HepG2 (cell line): ENCODE measurements around the gene SALL4. TPM values are rescaled to one million over a fixed set of nuclear protein-coding genes. Genes with fewer than 3 reads are reported as not detected.

Source experiments
- ASH2L ChIP-seq: fragments of 300-600, 200-600 bp; sonication (generic); IDR thresholded peaks from 2 replicates; pipeline ENCODE4 v1.7.0; 2017; ENCODE audit warnings: low read depth, mild to moderate bottlenecking, moderate library complexity, mixed read lengths, low read length; ENCODE audit not compliant: insufficient read length
- ATF7 ChIP-seq, 2 experiments: fragments of 450-650 bp in 1 of 2; sonication (generic) in 1 of 2; formaldehyde crosslinking in 1 of 2; IDR thresholded peaks; 2 replicates each; pipeline versions ENCODE4 v1.4.0 to v1.6.1; 2016 to 2020; ENCODE audit warnings: antibody characterized with exemption in 1 of 2, mild to moderate bottlenecking in 1 of 2, missing genetic modification reagents in 1 of 2
- CBFB ChIP-seq: sonication (generic); formaldehyde crosslinking; IDR thresholded peaks from 2 replicates; pipeline ENCODE4 v1.4.0; 2020; ENCODE audit warnings: missing genetic modification reagents
- CCAR2 ChIP-seq: fragments of 200-400 bp; formaldehyde crosslinking; optimal IDR thresholded peaks from 2 replicates; pipeline ENCODE3; 2018; ENCODE audit warnings: low read depth, mild to moderate bottlenecking, low read length, moderate library complexity
- ELF3 ChIP-seq: IDR thresholded peaks from 2 replicates; pipeline ENCODE4 v1.6.1; 2016; ENCODE audit warnings: missing genetic modification reagents, missing compliant biosample characterization
- EZH2 ChIP-seq: conservative IDR thresholded peaks from 2 replicates; pipeline ENCODE4 v1.6.1; 2012; ENCODE audit warnings: mild to moderate bottlenecking, low read depth, low read length, moderate library complexity
- KLF11 ChIP-seq: IDR thresholded peaks from 2 replicates; pipeline ENCODE4 v1.6.1; 2016; ENCODE audit warnings: missing compliant biosample characterization
- KMT2A ChIP-seq: sonication (generic); formaldehyde crosslinking; IDR thresholded peaks from 2 replicates; pipeline ENCODE4 v1.4.0; 2020; ENCODE audit warnings: missing genetic modification reagents
- MAFK ChIP-seq, 2 experiments: IDR thresholded peaks in 1 of 2; conservative IDR thresholded peaks in 1 of 2; 2 replicates each; pipeline ENCODE4 v1.6.1; 2011; ENCODE audit warnings: improper control_type of control experiment in 2 of 2, low read length in 2 of 2
- PHF21A ChIP-seq: sonication (generic); formaldehyde crosslinking; IDR thresholded peaks from 2 replicates; pipeline ENCODE4 v1.5.0; 2020; ENCODE audit warnings: mild to moderate bottlenecking, missing genetic modification reagents
- YEATS2 ChIP-seq: sonication (generic); formaldehyde crosslinking; IDR thresholded peaks from 2 replicates; pipeline ENCODE4 v1.4.0; 2020; ENCODE audit warnings: missing genetic modification reagents, borderline replicate concordance
- ZNF34 ChIP-seq: sonication (generic); formaldehyde crosslinking; IDR thresholded peaks from 2 replicates; pipeline ENCODE4 v1.4.0; 2020; ENCODE audit warnings: mild to moderate bottlenecking, missing genetic modification reagents, borderline replicate concordance
- ZNF720 ChIP-seq: sonication (generic); formaldehyde crosslinking; IDR thresholded peaks from 2 replicates; pipeline ENCODE4 v1.4.0; 2020; ENCODE audit warnings: missing genetic modification reagents
- ZNF883 ChIP-seq: sonication (generic); formaldehyde crosslinking; IDR thresholded peaks from 2 replicates; pipeline ENCODE4 v1.5.1; 2020; ENCODE audit warnings: mild to moderate bottlenecking, missing genetic modification reagents; ENCODE audit errors: not compliant biosample characterization
- polyA plus RNA-seq, 8 experiments: library from polyadenylated mRNA; depleted of rRNA in 3 of 8; stranded (reverse) in 7 of 8; unstranded in 1 of 8; fragments of >200 nt; fragmentation: Illumina TruSeq in 4 of 8; extraction: Trizol in 4 of 8; gene quantifications; 2 replicates each; pipeline versions ENCODE4 v1.2.1 to v1.2.3, GENCODE V29; 2011 to 2016; ENCODE audit warnings: low read depth in 4 of 8, missing spikeins in 1 of 8, mixed read lengths in 1 of 8; ENCODE audit not compliant: insufficient read depth in 1 of 8
- total RNA-seq, 5 experiments: library from RNA; depleted of rRNA; stranded (reverse); fragments of >200 nt; fragmentation: Illumina TruSeq; extraction: Trizol; gene quantifications; 2 replicates each; pipeline ENCODE4 v1.2.3, GENCODE V29; 2016; ENCODE audit warnings: low read depth in 1 of 5
- TF ChIP-seq, protein P1 (sequence below): sonication (generic); formaldehyde crosslinking; IDR thresholded peaks from 2 replicates; pipeline ENCODE4 v1.8.1; 2022; ENCODE audit warnings: low read depth, mild to moderate bottlenecking, missing genetic modification reagents
- TF ChIP-seq, protein P2 (sequence below): sonication (generic); formaldehyde crosslinking; IDR thresholded peaks from 2 replicates; pipeline ENCODE4 v1.4.0; 2020; ENCODE audit warnings: mild to moderate bottlenecking, missing genetic modification reagents
- TF ChIP-seq, protein P3 (sequence below): IDR thresholded peaks from 2 replicates; pipeline ENCODE4 v1.6.1; 2016; ENCODE audit warnings: missing compliant biosample characterization, missing genetic modification reagents, borderline replicate concordance
- TF ChIP-seq, protein P4 (sequence below): sonication (generic); formaldehyde crosslinking; IDR thresholded peaks from 2 replicates; pipeline ENCODE4 v1.8.1; 2023; ENCODE audit warnings: mild to moderate bottlenecking, inconsistent platforms, moderate library complexity, missing genetic modification reagents, borderline replicate concordance
- TF ChIP-seq, protein P5 (sequence below): sonication (generic); formaldehyde crosslinking; IDR thresholded peaks from 2 replicates; pipeline ENCODE4 v1.4.0; 2020; ENCODE audit warnings: mild to moderate bottlenecking, missing genetic modification reagents, borderline replicate concordance
- TF ChIP-seq, protein P6 (sequence below): sonication (generic); formaldehyde crosslinking; IDR thresholded peaks from 2 replicates; pipeline ENCODE4 v1.5.0; 2020; ENCODE audit warnings: mild to moderate bottlenecking, missing genetic modification reagents, moderate library complexity

SALL4 gene
- total and polyA plus RNA-seq, 2 of the 13 experiments (the other 11 are each of a cell fraction or from before 2014, with no cell fraction given): 0.33 to 1.8 TPM

DNA sequence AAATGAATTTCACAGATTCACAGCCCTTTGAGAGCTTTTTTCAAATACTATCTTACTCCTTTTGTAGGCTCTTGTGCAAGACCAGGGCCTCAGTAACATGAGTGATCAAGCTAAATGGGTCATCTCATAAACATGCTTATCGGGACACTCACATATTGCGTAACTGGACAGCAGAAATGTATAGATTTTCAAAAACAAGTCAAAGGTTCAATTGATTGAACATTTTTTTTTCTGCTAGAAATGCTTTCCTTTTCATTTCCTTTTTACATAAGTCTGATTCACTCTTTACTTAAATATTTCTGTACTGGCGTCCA lies 8.7 kb upstream of the SALL4 start (continued):
- TF ChIP-seq PHF21A (CRISPR knock-in tag) (peak; percentile 90), ATF7 (IDR thresholded peaks at IDR 0.05) (0 out of 2 replicates have a peak, but pooled peaks have one; percentile 17), ATF7 (CRISPR knock-in tag; IDR thresholded peaks at IDR 0.05) (no peak), KMT2A (CRISPR knock-in tag) (0 out of 2 replicates have a peak, but pooled peaks have one; percentile 36), ELF3 (peak; percentile 93), EZH2 (no peak), CBFB (CRISPR knock-in tag) (no peak), ZNF883 (CRISPR knock-in tag) (no peak), YEATS2 (CRISPR knock-in tag) (0 out of 2 replicates have a peak, but pooled peaks have one; percentile 30), ZNF34 (CRISPR knock-in tag) (no peak), MAFK (conservative IDR thresholded peaks at IDR 0.05 in 1 of 2, IDR thresholded peaks at IDR 0.05 in 1 of 2; ENCODE audit: low read length in 2 of 2) (no peak), KLF11 (no peak), CCAR2 (no peak), ASH2L (peak; percentile 53), ZNF720 (CRISPR knock-in tag) (no peak)
- TF ChIP-seq, protein P1, sequence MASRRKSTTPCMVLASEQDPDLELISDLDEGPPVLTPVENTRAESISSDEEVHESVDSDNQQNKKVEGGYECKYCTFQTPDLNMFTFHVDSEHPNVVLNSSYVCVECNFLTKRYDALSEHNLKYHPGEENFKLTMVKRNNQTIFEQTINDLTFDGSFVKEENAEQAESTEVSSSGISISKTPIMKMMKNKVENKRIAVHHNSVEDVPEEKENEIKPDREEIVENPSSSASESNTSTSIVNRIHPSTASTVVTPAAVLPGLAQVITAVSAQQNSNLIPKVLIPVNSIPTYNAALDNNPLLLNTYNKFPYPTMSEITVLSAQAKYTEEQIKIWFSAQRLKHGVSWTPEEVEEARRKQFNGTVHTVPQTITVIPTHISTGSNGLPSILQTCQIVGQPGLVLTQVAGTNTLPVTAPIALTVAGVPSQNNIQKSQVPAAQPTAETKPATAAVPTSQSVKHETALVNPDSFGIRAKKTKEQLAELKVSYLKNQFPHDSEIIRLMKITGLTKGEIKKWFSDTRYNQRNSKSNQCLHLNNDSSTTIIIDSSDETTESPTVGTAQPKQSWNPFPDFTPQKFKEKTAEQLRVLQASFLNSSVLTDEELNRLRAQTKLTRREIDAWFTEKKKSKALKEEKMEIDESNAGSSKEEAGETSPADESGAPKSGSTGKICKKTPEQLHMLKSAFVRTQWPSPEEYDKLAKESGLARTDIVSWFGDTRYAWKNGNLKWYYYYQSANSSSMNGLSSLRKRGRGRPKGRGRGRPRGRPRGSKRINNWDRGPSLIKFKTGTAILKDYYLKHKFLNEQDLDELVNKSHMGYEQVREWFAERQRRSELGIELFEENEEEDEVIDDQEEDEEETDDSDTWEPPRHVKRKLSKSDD (CRISPR knock-in tag): no peak
- TF ChIP-seq, protein P2, sequence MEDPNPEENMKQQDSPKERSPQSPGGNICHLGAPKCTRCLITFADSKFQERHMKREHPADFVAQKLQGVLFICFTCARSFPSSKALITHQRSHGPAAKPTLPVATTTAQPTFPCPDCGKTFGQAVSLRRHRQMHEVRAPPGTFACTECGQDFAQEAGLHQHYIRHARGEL (CRISPR knock-in tag): no peak
- TF ChIP-seq, protein P3, sequence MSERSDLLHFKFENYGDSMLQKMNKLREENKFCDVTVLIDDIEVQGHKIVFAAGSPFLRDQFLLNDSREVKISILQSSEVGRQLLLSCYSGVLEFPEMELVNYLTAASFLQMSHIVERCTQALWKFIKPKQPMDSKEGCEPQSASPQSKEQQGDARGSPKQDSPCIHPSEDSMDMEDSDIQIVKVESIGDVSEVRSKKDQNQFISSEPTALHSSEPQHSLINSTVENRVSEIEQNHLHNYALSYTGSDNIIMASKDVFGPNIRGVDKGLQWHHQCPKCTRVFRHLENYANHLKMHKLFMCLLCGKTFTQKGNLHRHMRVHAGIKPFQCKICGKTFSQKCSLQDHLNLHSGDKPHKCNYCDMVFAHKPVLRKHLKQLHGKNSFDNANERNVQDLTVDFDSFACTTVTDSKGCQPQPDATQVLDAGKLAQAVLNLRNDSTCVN (CRISPR knock-in tag): no peak
- TF ChIP-seq, protein P4, sequence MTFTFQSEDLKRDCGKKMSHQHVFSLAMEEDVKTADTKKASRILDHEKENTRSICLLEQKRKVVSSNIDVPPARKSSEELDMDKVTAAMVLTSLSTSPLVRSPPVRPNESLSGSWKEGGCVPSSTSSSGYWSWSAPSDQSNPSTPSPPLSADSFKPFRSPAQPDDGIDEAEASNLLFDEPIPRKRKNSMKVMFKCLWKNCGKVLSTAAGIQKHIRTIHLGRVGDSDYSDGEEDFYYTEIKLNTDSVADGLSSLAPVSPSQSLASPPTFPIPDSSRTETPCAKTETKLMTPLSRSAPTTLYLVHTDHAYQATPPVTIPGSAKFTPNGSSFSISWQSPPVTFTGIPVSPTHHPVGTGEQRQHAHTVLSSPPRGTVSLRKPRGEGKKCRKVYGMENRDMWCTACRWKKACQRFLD (CRISPR knock-in tag): no peak
- TF ChIP-seq, protein P5, sequence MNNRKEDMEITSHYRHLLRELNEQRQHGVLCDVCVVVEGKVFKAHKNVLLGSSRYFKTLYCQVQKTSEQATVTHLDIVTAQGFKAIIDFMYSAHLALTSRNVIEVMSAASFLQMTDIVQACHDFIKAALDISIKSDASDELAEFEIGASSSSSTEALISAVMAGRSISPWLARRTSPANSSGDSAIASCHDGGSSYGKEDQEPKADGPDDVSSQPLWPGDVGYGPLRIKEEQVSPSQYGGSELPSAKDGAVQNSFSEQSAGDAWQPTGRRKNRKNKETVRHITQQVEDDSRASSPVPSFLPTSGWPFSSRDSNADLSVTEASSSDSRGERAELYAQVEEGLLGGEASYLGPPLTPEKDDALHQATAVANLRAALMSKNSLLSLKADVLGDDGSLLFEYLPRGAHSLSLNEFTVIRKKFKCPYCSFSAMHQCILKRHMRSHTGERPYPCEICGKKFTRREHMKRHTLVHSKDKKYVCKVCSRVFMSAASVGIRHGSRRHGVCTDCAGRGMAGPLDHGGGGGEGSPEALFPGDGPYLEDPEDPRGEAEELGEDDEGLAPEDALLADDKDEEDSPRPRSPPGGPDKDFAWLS: no peak
- TF ChIP-seq, protein P6, sequence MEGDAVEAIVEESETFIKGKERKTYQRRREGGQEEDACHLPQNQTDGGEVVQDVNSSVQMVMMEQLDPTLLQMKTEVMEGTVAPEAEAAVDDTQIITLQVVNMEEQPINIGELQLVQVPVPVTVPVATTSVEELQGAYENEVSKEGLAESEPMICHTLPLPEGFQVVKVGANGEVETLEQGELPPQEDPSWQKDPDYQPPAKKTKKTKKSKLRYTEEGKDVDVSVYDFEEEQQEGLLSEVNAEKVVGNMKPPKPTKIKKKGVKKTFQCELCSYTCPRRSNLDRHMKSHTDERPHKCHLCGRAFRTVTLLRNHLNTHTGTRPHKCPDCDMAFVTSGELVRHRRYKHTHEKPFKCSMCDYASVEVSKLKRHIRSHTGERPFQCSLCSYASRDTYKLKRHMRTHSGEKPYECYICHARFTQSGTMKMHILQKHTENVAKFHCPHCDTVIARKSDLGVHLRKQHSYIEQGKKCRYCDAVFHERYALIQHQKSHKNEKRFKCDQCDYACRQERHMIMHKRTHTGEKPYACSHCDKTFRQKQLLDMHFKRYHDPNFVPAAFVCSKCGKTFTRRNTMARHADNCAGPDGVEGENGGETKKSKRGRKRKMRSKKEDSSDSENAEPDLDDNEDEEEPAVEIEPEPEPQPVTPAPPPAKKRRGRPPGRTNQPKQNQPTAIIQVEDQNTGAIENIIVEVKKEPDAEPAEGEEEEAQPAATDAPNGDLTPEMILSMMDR (CRISPR knock-in tag): no peak
